B cell (primary cell): ENCODE data around the gene YPEL4.

Experiments used
- EZH2 ChIP-seq: IDR thresholded peaks from 2 replicates; pipeline ENCODE4 v1.6.1; 2012; ENCODE audit warnings: borderline replicate concordance, low read depth, mild to moderate bottlenecking, moderate library complexity, low read length; ENCODE audit not compliant: insufficient read depth, poor library complexity, severe bottlenecking
- TF ChIP-seq, protein P1 (sequence below): fragments of 200-600 bp; IDR thresholded peaks from one replicate; pipeline ENCODE4 v1.8.0; 2022; ENCODE audit warnings: antibody characterized with exemption, mild to moderate bottlenecking

DNA sequence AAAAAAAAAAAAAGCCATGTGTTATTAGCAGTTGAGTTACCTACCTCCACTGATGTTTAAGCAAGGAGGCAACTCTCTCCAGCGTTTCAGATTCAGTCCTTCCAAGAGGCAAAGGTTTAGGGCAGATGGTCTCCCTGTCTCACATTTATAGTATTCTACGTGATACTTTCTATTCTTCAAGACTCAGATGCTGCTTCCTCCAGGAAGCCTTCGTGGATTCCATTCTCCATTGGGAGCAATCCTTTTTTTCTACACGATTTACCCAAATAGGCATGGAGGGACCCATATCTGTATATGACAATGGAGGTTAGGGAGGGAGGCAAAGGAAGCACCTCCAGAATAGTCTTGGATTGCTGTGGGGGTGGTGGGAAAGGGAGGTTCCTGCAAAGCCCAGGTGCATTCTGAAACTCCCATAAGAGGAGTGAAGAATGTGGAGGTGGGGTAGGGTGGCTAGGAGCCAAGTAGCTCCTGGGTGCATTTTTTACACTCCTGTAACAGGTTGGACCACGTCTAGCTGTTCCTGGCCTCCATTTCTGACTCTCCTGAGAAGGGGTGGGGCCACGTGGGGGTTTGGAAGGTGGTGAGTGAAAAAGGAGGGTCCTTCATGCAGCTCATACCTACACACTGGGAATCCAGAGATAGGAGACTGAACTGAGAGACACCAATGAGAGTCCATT, 16.2 kb downstream of the YPEL4 start:
- TF ChIP-seq, protein P1, sequence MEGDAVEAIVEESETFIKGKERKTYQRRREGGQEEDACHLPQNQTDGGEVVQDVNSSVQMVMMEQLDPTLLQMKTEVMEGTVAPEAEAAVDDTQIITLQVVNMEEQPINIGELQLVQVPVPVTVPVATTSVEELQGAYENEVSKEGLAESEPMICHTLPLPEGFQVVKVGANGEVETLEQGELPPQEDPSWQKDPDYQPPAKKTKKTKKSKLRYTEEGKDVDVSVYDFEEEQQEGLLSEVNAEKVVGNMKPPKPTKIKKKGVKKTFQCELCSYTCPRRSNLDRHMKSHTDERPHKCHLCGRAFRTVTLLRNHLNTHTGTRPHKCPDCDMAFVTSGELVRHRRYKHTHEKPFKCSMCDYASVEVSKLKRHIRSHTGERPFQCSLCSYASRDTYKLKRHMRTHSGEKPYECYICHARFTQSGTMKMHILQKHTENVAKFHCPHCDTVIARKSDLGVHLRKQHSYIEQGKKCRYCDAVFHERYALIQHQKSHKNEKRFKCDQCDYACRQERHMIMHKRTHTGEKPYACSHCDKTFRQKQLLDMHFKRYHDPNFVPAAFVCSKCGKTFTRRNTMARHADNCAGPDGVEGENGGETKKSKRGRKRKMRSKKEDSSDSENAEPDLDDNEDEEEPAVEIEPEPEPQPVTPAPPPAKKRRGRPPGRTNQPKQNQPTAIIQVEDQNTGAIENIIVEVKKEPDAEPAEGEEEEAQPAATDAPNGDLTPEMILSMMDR, result no peak
- no peak for TF ChIP-seq EZH2
